Measurements from ENCODE around the gene NUDT13. TPM values are rescaled to one million over a fixed set of nuclear protein-coding genes. Genes with fewer than 3 reads are reported as not detected.

NUDT13 gene
- total RNA-seq, 1 experiment from 2014 or later: 1.5 TPM

DNA sequence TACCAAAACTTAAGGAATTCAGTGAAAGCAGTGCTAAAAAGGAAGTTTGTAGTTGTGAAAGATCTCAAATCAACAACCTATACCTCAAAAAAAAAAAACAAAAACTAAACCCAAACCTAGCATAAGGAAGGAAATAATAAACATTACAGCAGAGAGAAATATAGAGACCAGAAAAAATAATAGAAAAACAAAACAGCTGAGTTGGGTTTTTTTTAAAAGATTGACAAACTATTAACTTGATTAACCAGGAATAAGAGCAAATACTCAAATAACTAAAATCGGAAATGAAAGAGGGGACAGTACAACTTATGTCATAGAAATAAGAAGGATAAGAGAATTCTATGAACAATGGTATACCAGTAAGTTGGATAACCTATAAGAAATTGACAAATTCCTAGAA is 50.8 kb downstream of the NUDT13 start:
- H3K4me1 ChIP-seq (ENCODE audit: insufficient read depth, low read length): no peaks in the 10 kb centered on the region
- no peak overlapping the region for H3K23ac ChIP-seq (ENCODE audit: insufficient read length, low read depth, low read length)
- no peak overlapping the region for H3K27ac ChIP-seq (ENCODE audit: insufficient read length, low read depth, low read length)
- H3K18ac ChIP-seq (ENCODE audit: insufficient read length, low read depth, low read length): no peak overlapping the region
- no peak overlapping the region for H3K56ac ChIP-seq (ENCODE audit: insufficient read length, low read depth, low read length)
- H3K36me3 Mint-ChIP-seq (ENCODE audit: insufficient read depth in 1 of 3, low read depth in 3 of 3): peaks cover 22 to 48% (median 41%) of the 10 kb centered on the region in 3 experiments; a peak in 6 of 7 replicates
- H4K91ac ChIP-seq (ENCODE audit: insufficient read length, low read depth, low read length): no peak overlapping the region
- no peak overlapping the region for H4K5ac ChIP-seq (ENCODE audit: insufficient read length, low read depth, low read length)
- H3K4me3 Mint-ChIP-seq: no peak overlapping the region
- no peak overlapping the region for H2BK5ac ChIP-seq (ENCODE audit: insufficient read length, low read length)
- no peak overlapping the region for H3K27ac Mint-ChIP-seq
- no CpG with 5 or more reads among the region's 1 CpG for WGBS (ENCODE audit: extremely low coverage, insufficient read length, low lambda C conversion rate)
- H3K27me3 ChIP-seq (ENCODE audit: insufficient read depth, low read length): no peaks in the 10 kb centered on the region
- no peak overlapping the region for H3K9ac ChIP-seq (ENCODE audit: extremely low read depth, insufficient read length, low read length)
- H3K9me3 ChIP-seq (ENCODE audit: control insufficient read depth, low read depth, low read length): no peaks in the 10 kb centered on the region
- H2AFZ ChIP-seq (ENCODE audit: low read length): no peak overlapping the region
- no peak overlapping the region for H2AK5ac ChIP-seq (ENCODE audit: insufficient read length, low read length)
- no peak overlapping the region for H3K4ac ChIP-seq (ENCODE audit: low read depth, low read length)
- no peaks in the 10 kb centered on the region for H3K27me3 Mint-ChIP-seq (ENCODE audit: low read depth)
- no peak overlapping the region for H3K14ac ChIP-seq (ENCODE audit: insufficient read depth, low read length)
- H4K20me1 ChIP-seq (ENCODE audit: control insufficient read depth, insufficient read depth, insufficient read length): no peaks in the 10 kb centered on the region
- no peaks in the 10 kb centered on the region for H3K9me3 Mint-ChIP-seq
- no peak overlapping the region for H2BK15ac ChIP-seq (ENCODE audit: low read depth, low read length)
- peaks cover 2% of the 10 kb centered on the region; the same call in 1 of the 2 replicates for H3K79me2 ChIP-seq (ENCODE audit: insufficient read depth, low read length)
- H2BK120ac ChIP-seq (ENCODE audit: low read depth, low read length, poor library complexity, severe bottlenecking): no peak overlapping the region
- DNase-seq: no peak
- no peak overlapping the region for H2BK12ac ChIP-seq (ENCODE audit: insufficient read length, low read depth, low read length)
- no peaks in the 10 kb centered on the region for H3K23me2 ChIP-seq (ENCODE audit: insufficient read length, low read depth, low read length, poor library complexity, severe bottlenecking)
- peaks cover 2% of the 10 kb centered on the region for H3K79me1 ChIP-seq (ENCODE audit: insufficient read depth, low read depth, low read length, poor library complexity, severe bottlenecking)
- TF ChIP-seq, protein P1, sequence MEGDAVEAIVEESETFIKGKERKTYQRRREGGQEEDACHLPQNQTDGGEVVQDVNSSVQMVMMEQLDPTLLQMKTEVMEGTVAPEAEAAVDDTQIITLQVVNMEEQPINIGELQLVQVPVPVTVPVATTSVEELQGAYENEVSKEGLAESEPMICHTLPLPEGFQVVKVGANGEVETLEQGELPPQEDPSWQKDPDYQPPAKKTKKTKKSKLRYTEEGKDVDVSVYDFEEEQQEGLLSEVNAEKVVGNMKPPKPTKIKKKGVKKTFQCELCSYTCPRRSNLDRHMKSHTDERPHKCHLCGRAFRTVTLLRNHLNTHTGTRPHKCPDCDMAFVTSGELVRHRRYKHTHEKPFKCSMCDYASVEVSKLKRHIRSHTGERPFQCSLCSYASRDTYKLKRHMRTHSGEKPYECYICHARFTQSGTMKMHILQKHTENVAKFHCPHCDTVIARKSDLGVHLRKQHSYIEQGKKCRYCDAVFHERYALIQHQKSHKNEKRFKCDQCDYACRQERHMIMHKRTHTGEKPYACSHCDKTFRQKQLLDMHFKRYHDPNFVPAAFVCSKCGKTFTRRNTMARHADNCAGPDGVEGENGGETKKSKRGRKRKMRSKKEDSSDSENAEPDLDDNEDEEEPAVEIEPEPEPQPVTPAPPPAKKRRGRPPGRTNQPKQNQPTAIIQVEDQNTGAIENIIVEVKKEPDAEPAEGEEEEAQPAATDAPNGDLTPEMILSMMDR (conservative IDR thresholded peaks at IDR 0.05): no peak
- H3K4me1 Mint-ChIP-seq: peaks cover 0 to 3% of the 10 kb centered on the region in 2 experiments; a peak in 1 of 4 replicates
- no peak overlapping the region for H2BK20ac ChIP-seq (ENCODE audit: low read depth, low read length, poor library complexity, severe bottlenecking)
- H4K8ac ChIP-seq (replicated peaks; ENCODE audit: insufficient read length, low read depth, low read length): no peak overlapping the region
- no peak overlapping the region for H3T11ph ChIP-seq (ENCODE audit: low read length)
- H3K4me2 ChIP-seq (ENCODE audit: insufficient read depth, insufficient read length, low read length): no peak overlapping the region

Data from H9 (cell line).